Upper lobe of right lung (tissue), 1 donor: ENCODE measurements around the gene ARHGEF10L. TPM values are rescaled to one million over a fixed set of nuclear protein-coding genes. Genes with fewer than 3 reads are reported as not detected.

ENCODE experiments used
- ATAC-seq: fragments of 200-7000 bp; cut with Tn5 transposase; one replicate; pipeline ENCODE4 v1.9.1; 2020; ENCODE audit warnings: mild to moderate bottlenecking, moderate library complexity
- DNase-seq: peaks from one replicate; pipeline ENCODE4 v3.0.0-alpha.2; 2020
- H3K27ac ChIP-seq: fragments of 200-600 bp; one replicate; pipeline ENCODE4 v1.8.0; 2022
- H3K27me3 ChIP-seq: fragments of 200-600 bp; one replicate; pipeline ENCODE4 v1.8.0; 2022; ENCODE audit warnings: mild to moderate bottlenecking
- H3K36me3 ChIP-seq: fragments of 200-600 bp; one replicate; pipeline ENCODE4 v1.8.0; 2022
- H3K4me1 ChIP-seq: fragments of 200-600 bp; one replicate; pipeline ENCODE4 v1.8.0; 2022
- H3K4me3 ChIP-seq: fragments of 200-600 bp; one replicate; pipeline ENCODE4 v1.8.0; 2022; ENCODE audit warnings: mild to moderate bottlenecking
- H3K9me3 ChIP-seq: fragments of 200-600 bp; one replicate; pipeline ENCODE4 v1.8.0; 2022
- CTCF ChIP-seq: fragments of 200-600 bp; IDR thresholded peaks from one replicate; pipeline ENCODE4 v1.8.0; 2022; ENCODE audit warnings: antibody characterized with exemption
- intact Hi-C: fragments of 100-400 bp; cut with DNase I; formaldehyde crosslinking; loops from one replicate; pipeline ENCODE4 v1.11.0; 2022
- total RNA-seq: library from RNA; stranded (reverse); fragmentation: NEBNext Ultra II Directional; extraction: Animal tissue kit (Norgen Biotek cat#: 25700); gene quantifications from one replicate; pipeline ENCODE4 v1.2.1, GENCODE V29; 2021
- donor health status: DM: no; HTN: yes; CAD: no; lungs with severe emphysema.

The ARHGEF10L gene
- total RNA-seq, 1 donor from 2014 or later: 34.1 TPM

GRCh38 chr1:17736625-17737024, 197.1 kb downstream of the ARHGEF10L start:
- intact Hi-C loops: no loop called here
- Histone ChIP-seq H3K4me3 (no peak overlapping the region), H3K4me1 (no peaks in the 10 kb centered on the region), H3K27me3 (peaks cover 41% of the 10 kb centered on the region), H3K9me3 (no peaks in the 10 kb centered on the region), H3K27ac (no peak overlapping the region), H3K36me3 (no peaks in the 10 kb centered on the region)
- no peak for DNase-seq
- TF ChIP-seq CTCF: no peak
- no peak for ATAC-seq

GRCh38 chr1:17739050-17739449, 199.6 kb downstream of the ARHGEF10L start:
- Histone ChIP-seq H3K27me3 (peaks cover 41% of the 10 kb centered on the region), H3K9me3 (no peaks in the 10 kb centered on the region), H3K27ac (no peak overlapping the region), H3K4me3 (no peak overlapping the region), H3K36me3 (no peaks in the 10 kb centered on the region), H3K4me1 (no peaks in the 10 kb centered on the region)
- no peak for TF ChIP-seq CTCF
- DNase-seq (no peak), ATAC-seq (no peak)
- intact Hi-C loops: no loop called here

GRCh38 chr1:17741052-17741451, 201.6 kb downstream of the ARHGEF10L start:
- ATAC-seq (no peak), DNase-seq (no peak)
- TF ChIP-seq CTCF: no peak
- H3K9me3 ChIP-seq: no peaks in the 10 kb centered on the region
- no peaks in the 10 kb centered on the region for H3K4me1 ChIP-seq
- H3K27me3 ChIP-seq: peaks cover 30% of the 10 kb centered on the region
- no peak overlapping the region for H3K27ac ChIP-seq
- no peaks in the 10 kb centered on the region for H3K36me3 ChIP-seq
- no peak overlapping the region for H3K4me3 ChIP-seq
- intact Hi-C loops: no loop called here

GRCh38 chr1:17742583-17742982, 203.1 kb downstream of the ARHGEF10L start:
- intact Hi-C loops: no loop called here
- ATAC-seq: no peak
- H3K9me3 ChIP-seq: no peaks in the 10 kb centered on the region
- H3K27me3 ChIP-seq: peaks cover 20% of the 10 kb centered on the region
- no peaks in the 10 kb centered on the region for H3K36me3 ChIP-seq
- H3K4me1 ChIP-seq: no peaks in the 10 kb centered on the region
- H3K27ac ChIP-seq: no peak overlapping the region
- TF ChIP-seq CTCF: no peak
- no peak overlapping the region for H3K4me3 ChIP-seq
- DNase-seq: no peak

GRCh38 chr1:17743008-17743647, 203.6 kb downstream of the ARHGEF10L start:
- Histone ChIP-seq H3K27me3 (peaks cover 20% of the 10 kb centered on the region), H3K9me3 (no peaks in the 10 kb centered on the region), H3K4me3 (no peak overlapping the region), H3K36me3 (no peaks in the 10 kb centered on the region), H3K27ac (no peak overlapping the region), H3K4me1 (no peaks in the 10 kb centered on the region)
- intact Hi-C loops: no loop called here
- TF ChIP-seq CTCF: no peak
- no peak for ATAC-seq
- no peak for DNase-seq

- Histone ChIP-seq H3K36me3 (no peaks in the 10 kb centered on the region), H3K9me3 (no peaks in the 10 kb centered on the region), H3K27ac (no peak overlapping the region), H3K4me1 (no peaks in the 10 kb centered on the region), H3K4me3 (no peak overlapping the region), H3K27me3 (peaks cover 18% of the 10 kb centered on the region)
- TF ChIP-seq CTCF: no peak
- intact Hi-C loops: no loop called here
- ATAC-seq (no peak), DNase-seq (no peak)
Measured at GRCh38 chr1:17743925-17744324, 204.4 kb downstream of the ARHGEF10L start.
